Urothelium cell line (cell line): ENCODE results near the gene NCKAP1.
"Not testable (repeated sequence)": the region's sequence is repeated elsewhere in the genome, so short reads cannot be mapped to it uniquely, and the experiment has no call there.

Experiments used
- DNase-seq: peaks from one replicate; pipeline ENCODE4 v3.0.0; 2011; ENCODE audit warnings: low spot score, mixed read lengths
- FAIRE-seq: peaks from 2 replicates; lab custom pipeline; 2011; peaks lifted over from hg19 to GRCh38; lab: Jason Lieb, UNC

The NCKAP1 gene

DNA sequence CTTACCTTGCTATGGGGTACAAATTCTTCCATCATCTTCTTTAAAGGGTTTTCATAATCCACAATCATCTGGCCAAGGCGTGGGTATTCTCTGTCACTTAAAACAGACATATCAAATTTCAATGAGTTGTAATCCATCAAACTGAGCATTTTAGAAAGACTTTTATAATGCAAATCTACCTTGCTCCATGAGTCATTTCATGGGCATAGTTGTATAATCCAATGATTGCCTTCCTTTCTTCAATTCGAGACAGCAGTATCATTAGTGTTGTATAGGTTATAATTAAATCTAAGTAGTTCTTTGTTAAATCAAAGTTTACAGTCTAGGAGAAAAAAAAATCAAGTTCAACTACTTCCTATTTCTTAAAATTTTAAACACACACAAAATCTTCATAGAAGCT, 36.3 kb downstream of the NCKAP1 start:
- FAIRE-seq (no peak), DNase-seq (no peak)

DNA sequence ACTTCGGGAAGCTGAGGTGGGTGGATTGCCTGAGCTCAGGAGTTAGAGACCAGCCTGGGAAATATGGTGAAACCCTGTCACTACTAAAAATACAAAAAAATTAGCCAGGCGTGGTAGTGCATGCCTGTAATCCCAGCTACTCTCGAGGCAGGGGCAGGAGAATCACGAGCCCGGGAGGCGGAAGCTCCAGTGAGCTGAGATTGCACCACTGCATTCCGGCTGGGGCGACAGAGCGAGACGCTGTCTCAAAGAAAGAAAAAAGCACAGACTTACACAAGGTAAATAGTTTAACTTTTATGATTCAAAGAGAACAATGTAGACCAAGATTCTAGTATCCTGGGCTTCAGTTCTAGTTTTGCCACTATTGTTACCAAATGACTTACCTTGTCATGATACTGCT, 37.4 kb downstream of the NCKAP1 start:
- no peak for DNase-seq
- FAIRE-seq: no peak

DNA sequence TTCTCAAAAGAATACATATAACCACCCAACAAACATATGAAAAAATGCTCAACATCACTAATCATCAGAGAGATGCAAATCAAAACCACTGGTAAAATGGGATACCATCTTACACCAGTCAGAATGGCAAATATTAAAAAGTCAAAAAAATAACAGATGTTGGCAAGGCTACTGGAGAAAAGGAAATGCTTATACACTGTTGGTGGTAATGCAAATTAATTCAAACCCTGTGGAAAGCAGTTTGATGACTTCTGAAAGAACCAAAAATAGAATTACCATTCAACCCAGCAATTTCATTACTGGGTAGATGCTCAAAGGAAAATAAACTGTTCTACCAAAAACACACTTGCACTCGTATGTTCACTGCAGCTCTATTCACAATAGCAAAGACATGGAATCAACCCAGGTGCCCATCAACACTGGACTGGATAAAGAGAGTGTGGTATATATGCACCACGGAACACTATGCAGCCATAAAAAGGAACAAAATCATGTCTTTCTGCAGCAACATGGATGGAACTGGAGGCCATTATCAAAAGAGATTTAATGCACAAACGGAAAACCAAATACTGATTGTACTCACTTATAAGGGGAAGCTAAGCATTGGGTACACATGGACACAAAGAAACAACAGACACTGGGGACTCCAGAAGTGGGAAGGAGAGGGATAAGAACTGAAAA, 38.8 kb downstream of the NCKAP1 start:
- DNase-seq: no peak
- FAIRE-seq: no peak

DNA sequence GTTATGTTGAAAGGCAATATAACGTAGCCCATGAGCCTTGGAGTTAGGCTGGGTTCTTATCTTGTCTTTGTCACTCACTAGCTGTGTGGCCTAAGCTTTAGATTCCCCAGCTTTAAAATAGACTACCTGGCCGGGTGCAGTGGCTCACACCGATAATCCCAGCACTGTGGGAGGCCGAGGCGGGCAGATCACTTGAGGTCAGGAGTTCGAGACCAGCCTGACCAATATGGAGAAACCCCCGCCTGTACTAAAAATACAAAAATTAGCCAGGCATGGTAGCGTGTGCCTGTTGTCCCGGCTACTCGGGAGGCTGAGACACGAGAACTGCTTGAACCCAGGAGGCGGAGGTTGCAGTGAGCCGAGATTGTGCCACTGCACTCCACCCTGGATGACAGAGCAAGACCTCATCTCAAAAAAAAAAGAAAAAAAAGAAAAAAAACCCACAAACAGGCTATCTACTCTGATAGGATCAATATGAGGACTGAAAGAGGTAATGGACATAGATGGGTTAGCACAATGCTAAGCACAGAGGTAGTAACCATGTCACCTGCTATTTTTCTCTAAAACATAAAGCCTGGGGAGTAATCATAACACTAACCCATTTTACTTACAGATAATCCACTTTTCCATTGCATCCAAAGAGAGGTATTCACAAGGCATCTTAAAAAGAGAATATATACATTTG, 43.9 kb downstream of the NCKAP1 start:
- no peak for FAIRE-seq

DNA sequence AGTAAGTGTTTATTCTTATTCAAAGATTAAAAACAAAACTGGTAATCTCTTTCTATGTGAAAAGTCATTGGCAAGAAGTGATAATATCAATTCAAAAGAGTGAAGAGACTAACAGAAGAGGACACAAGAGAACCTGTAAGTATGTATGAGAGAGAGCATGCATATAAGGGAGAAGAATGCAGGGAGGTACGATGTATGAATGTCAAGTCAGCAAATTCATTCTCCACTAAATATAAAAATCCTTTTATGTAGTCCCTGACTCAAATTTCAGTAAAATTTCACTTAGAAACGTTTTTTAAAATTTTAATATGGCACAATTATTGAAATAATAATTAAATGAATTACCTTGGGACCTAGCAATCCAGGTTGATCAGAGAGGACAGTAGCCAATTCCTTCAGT, 55.3 kb downstream of the NCKAP1 start:
- no peak for DNase-seq
- FAIRE-seq: no peak

More for the DNA sequence above, 43.9 kb downstream of the NCKAP1 start:
- DNase-seq: no peak

DNA sequence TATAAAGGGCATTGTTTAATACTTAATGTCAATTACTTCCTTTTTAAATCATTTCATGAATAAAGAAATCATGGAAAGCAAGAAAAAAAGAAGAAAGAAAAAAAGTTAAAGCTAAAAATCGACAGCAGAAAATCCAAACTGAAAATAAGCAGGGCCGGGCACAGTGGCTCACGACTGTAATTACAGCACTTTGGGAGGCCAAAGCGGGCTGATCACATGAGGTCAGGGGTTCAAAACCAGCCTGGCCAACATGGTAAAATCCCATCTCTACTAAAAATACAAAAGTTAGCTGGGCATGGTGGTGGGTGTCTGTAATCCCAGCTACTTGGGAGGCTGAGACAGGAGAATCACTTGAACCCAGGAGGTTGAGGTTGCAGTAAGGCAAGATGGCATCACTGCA, 56.8 kb downstream of the NCKAP1 start:
- DNase-seq, FAIRE-seq: not testable (repeated sequence)

DNA sequence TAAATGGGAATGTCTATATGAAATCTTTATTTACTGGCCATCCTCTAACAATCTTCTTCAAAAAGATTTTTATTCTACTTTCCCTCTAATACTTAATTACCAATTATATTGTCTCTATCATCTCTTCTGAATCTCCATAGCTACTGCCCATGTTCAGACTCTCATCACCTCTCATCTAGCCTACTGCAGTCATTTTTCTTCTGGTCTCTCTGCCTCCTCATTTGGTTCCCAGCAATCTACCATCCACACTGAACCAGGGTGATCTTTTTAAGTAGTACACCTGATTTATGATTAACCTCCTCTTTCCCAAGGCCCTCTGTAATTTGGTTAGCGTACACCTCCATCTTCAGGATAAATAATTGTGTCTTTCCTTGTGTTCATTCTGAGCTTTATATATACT, 57.6 kb downstream of the NCKAP1 start:
- no peak for FAIRE-seq
- no peak for DNase-seq

DNA sequence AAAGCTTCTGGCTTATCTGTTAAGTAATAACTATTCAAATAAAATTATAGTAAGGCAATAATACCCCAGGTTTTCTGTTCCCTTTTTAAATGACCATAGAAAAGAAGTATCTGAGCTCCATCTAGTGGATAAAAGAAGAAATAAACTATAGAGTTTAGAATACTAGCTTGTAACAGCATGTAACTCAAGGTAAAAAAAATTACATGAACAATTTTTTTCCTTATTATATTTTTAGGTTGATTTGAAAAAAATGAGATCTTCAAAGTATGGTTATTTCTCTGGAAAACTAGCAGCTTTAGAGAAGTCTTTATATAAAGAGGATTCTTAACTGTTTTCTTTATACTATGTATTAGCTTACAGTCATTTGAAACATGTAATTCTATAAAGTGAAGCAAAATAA, 58.1 kb downstream of the NCKAP1 start:
- FAIRE-seq: no peak

DNA sequence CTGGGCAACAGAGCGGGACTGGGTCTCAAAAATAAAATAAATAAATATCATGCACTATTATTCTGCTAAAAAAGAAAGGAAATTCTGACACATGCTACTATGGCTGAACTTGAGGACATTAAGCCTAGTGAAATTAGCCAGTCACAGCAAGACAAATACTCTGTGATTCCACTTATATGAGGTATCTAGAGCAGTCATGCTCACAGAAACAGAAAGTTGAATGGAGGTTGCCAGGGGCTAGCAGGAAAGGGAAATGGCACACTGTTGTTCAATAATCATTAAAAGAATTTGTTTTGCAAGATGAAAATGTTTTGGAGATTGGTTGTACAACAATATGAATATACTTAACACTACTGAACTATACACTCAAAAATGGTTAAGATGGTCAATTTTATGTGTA, 60.8 kb downstream of the NCKAP1 start:
- no peak for DNase-seq

More for the DNA sequence above, 58.1 kb downstream of the NCKAP1 start:
- peak; percentile 25 for DNase-seq

DNA sequence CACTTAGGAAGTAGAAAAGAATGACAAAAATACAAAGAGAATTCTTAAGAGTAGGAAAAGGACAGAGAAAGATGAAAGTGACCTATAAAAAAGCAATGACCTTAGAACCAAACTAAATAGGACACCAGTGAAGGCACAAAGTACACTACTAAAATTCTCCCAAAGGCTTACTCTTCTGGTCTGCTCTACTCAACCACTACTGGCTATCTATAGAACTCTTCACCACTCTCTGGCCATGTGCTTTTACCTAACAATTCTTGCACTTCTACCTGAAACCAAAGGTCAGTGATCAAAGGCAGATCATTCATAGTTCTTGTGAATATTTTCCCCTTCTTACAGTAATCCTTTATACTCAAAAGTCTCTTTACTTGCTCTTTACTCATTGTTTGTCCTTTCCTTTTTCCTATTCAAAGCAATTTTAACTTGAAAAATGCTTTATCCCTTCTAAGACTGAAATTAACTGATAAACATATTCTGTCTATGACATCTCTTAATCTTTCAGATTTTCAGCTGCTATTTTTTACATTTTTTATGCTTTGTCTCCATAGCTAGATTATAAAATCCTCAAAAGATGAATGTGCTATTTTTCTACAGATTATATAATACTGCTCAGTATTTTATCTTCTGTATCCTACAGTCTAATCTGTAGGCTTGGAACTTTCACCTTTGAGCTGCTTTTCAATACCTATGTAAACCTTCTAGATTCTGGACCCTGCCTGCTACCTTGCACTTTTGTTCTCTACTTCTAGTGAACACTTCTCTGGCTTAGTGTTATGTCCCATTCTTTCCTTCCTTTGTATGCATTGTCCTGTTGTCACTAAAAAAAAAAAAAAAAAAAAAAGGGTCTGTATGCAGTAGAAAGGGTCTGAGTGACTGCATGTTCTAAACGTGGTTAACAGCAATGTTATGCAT, 64.6 kb downstream of the NCKAP1 start:
- FAIRE-seq: no peak

More for the DNA sequence above, 60.8 kb downstream of the NCKAP1 start:
- FAIRE-seq: no peak

DNA sequence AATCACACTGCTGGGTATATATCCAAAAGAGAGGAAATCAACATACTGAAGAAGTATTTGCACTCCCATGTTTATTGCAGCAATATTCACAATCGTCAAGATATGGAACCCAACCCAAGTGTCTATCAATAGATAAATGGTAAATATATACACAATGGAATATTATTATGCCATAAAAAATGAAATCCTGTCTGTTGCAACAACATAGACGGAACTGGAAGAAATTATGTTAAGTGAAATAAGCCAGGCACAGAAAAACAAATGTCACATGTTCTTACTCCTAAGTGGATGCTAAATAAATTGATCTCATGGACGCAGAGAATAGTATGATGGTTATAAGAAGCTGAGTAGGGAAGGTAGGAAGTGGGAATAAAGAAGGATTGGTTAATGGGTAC, 65.7 kb downstream of the NCKAP1 start:
- FAIRE-seq (no peak), DNase-seq (no peak)

More for the DNA sequence above, 64.6 kb downstream of the NCKAP1 start:
- DNase-seq: no peak

DNA sequence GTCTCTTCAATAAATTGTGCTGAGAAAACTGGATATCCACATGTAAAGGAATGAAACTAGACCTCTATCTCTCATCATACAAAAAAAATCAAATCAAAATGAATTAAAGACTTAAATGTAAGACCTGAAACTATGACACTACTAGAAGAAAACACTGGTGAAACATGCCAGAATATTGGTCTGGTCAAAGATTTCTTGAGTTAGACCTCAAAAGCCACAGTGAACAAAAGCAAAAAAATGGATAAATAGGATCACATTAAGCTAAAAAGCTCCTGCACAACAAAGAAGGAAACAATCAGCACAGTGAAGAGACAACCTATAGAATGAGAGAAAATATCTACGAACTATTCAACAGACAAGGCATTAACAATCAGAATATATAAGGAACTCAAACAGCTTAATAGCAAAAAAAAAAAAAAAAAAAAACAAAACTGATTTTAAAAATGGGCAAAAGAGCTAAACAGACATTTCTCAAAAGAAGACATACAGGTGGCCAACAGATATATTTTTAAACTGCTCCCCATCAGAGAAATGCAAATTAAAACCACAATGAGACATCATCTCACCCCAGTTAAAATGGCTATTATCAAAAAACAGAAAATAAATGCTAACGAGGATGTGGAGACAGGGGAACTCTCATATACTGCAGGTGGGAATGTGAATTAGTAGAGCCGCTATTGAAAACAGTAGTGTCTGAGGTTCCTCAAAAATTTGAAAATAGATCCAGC, 66.3 kb downstream of the NCKAP1 start:
- FAIRE-seq (no peak), DNase-seq (no peak)

DNA sequence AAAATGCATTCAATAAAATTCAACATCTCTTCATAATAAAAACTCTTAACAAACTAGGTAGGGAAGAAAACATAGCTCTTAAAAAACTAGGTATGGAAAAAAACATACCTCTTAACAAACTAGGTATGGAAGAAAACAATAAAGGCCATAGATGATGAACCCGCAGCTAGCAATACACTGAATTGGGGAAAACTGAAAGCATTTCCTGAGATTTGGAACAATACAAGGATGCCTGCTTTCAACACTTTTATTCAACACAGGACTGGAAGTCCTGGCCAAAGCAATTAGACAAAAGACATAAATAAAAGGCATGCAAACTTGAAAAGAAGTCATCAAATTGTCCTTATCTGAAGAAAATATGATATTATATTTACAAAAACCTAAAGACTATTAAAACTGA, 67.8 kb downstream of the NCKAP1 start:
- no peak for FAIRE-seq
- no peak for DNase-seq

DNA sequence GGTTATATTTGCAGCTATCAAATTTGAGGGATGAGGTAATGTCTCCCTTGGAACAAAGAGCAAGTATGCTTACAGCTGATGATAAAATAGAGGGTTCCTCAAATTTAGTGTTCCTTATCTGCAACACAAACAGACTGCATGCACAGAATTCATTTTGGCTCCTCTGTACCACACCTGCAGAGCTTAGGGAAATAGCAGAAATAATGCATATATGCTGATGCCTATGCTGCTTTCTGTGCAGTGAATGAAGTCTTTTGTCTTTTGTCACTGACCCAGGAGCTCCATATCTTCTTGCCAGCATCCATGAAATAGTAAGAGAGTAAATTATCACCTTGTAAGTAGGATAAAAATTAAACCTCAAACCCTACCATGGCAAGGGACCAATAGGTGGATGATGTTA, 69.8 kb downstream of the NCKAP1 start:
- DNase-seq (no peak), FAIRE-seq (peak; percentile 72)

DNA sequence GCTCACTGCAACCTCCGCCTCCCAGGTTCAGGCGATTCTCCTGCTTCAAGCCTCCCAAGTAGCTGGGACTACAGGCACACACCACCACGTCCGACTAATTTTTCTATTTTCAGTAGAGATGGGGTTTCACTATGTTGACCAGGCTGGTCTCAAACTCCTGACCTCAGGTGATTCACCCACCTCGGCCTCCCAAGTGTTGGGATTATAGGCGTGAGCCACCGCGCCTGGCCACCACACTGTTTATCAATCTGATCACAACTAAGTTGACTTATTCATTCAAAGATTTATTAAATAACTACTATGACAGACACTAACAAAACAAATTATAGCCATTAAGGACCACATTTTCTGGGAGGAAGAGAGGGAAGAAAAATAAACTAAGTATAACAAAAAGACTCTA, 71.9 kb downstream of the NCKAP1 start:
- not testable (repeated sequence) for FAIRE-seq, DNase-seq

DNA sequence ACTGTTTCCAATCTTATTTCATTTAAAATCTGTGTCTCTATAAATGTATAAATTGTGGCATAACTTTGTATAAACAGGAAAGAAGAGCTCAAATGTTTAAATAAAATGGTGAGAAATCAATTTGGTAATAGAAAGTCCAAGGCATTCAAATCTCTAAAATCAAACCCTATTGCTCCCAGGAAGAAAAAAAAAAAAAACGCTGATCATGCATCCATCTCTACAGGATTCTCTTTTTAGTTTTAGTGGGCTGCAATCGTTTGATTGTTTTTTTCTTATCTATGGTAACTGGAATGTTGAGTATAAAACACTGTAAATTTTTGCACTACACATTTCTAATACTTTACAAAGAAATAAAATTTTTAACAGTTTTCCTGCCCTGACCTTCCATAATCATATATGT, 75.6 kb downstream of the NCKAP1 start:
- DNase-seq (no peak), FAIRE-seq (no peak)

DNA sequence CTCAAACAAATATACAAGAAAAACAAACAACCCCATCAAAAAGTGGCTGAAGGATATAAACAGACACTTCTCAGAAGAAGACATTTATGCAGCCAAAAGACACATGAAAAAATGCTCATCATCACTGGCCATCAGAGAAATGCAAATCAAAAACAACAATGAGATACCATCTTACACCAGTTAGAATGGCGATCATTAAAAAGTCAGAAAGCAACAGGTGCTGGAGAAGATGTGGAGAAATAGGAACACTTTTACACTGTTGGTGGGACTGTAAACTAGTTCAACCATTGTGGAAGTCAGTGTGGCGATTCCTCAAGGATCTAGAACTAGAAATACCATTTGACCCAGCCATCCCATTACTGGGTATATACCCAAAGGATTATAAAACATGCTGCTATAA, 77.4 kb downstream of the NCKAP1 start:
- FAIRE-seq, DNase-seq: not testable (repeated sequence)

DNA sequence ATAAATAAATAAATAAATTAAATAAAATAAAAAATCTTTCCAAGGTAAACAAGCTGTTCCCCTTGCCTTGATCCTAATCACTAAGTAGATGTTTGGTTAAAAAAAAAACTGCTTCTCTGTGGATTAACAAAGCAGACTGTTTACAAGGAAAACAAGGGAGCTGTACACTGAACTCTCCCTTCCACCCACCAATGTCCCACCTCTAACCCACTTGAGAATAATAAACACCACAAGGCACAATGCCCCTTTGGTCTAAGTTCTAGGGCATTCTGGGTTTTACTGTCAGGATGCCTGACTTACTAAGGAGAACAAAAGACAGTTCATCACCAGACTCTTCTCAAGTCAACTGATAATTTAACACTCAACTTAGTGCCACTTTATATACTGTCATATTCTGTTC, 83.5 kb downstream of the NCKAP1 start:
- FAIRE-seq (no peak), DNase-seq (no peak)

DNA sequence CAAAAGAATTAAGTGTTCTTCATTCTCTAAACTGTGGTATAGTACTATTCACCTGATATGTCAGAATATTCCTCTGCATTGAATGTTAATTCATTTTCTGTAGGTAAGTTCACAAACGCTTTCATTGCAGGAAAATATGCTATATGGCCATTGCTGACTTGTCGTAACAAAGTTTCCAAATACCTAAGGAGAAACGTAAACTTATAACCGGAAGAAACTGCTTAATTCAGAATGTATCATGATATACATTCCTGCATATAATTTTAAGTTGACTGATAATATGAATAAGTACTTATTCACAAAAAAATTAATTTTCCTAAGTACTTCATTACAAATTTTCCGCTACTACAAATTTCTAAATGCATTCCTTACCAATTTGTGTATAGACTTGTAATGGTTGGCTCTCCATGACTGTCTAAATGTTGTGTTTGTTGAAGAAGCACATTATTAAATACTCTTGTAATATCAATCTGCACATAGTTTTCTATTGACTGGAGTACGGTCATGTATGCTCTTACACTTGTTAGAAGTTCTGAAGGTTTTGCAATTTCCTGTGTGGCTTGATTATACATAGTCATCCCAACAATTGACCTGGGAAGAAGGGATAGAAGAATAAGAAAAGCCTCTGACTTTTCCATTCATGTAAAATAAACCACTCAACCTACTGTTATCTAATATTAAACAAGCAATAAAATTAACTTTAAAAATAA, 85.4 kb downstream of the NCKAP1 start:
- DNase-seq (no peak), FAIRE-seq (no peak)
